GM21576 (cell line): ENCODE measurements around the gene TLNRD1.

Source experiments
- ATAC-seq: cut with Tn5 transposase; IDR thresholded peaks from one replicate; pipeline ENCODE4 v1.9.1; 2021; ENCODE audit warnings: mild to moderate bottlenecking, moderate library complexity; ENCODE audit not compliant: unreplicated experiment

The TLNRD1 gene

GRCh38 chr15:80977627-80978036 is 23.1 kb upstream of the TLNRD1 start:
- ATAC-seq = no peak

GRCh38 chr15:80978685-80979329 is 21.9 kb upstream of the TLNRD1 start:
- ATAC-seq = no peak

- ATAC-seq = no peak
Measured at GRCh38 chr15:80979538-80980200, 21.1 kb upstream of the TLNRD1 start.

GRCh38 chr15:80982205-80982604 is 18.5 kb upstream of the TLNRD1 start:
- ATAC-seq = no peak

GRCh38 chr15:80982839-80983238 is 17.9 kb upstream of the TLNRD1 start:
- no peak for ATAC-seq

GRCh38 chr15:80984856-80985255 is 15.9 kb upstream of the TLNRD1 start:
- ATAC-seq = no peak

- no peak for ATAC-seq
Measured at GRCh38 chr15:80985981-80986380, 14.7 kb upstream of the TLNRD1 start.

- ATAC-seq = no peak
Measured at GRCh38 chr15:80986487-80986886, 14.2 kb upstream of the TLNRD1 start.

GRCh38 chr15:80988148-80988796 is 12.5 kb upstream of the TLNRD1 start:
- no peak for ATAC-seq

GRCh38 chr15:80989081-80989517 is 11.6 kb upstream of the TLNRD1 start:
- ATAC-seq = no peak

- ATAC-seq = peak; percentile 94
Measured at GRCh38 chr15:80989518-80990478, 10.9 kb upstream of the TLNRD1 start, which contains the start of gene MESD. Gene MESD, minus strand, starts transcription at chr15:80989819. Its CDS starts 28 bp downstream, at chr15:80989791.

- ATAC-seq = no peak
Measured at GRCh38 chr15:80990955-80991354, 9.8 kb upstream of the TLNRD1 start.

- no peak for ATAC-seq
Measured at GRCh38 chr15:80991421-80991820, 9.3 kb upstream of the TLNRD1 start.

- no peak for ATAC-seq
Measured at GRCh38 chr15:80992006-80992405, 8.7 kb upstream of the TLNRD1 start.

- no peak for ATAC-seq
Measured at GRCh38 chr15:80992441-80992840, 8.3 kb upstream of the TLNRD1 start.

- no peak for ATAC-seq
Measured at GRCh38 chr15:80996247-80996646, 4.5 kb upstream of the TLNRD1 start.

- ATAC-seq = no peak
Measured at GRCh38 chr15:80997692-80998091, 3.0 kb upstream of the TLNRD1 start.

GRCh38 chr15:80998251-80998650 is 2.5 kb upstream of the TLNRD1 start:
- ATAC-seq = no peak

GRCh38 chr15:80999623-81000036 is 1.1 kb upstream of the TLNRD1 start:
- ATAC-seq = peak; percentile 30

GRCh38 chr15:81000144-81000623 is 539 bp upstream of the TLNRD1 start:
- ATAC-seq = no peak
